OCI-LY7 (cell line): Measurements from ENCODE around the gene SPAM1. TPM values are rescaled to one million over a fixed set of nuclear protein-coding genes. Genes with fewer than 3 reads are reported as not detected.

Experiments
- BruUV-seq: library from RNA; stranded (reverse); fragments of 400-500 nt; replicated peaks from 2 replicates; lab custom pipeline; 2021; lab: Mats Ljungman, UMichigan
- CTCF ChIA-PET: fragments of 300-600 bp; sonication (Branson Sonifier 250); formaldehyde crosslinking; loops from one replicate; lab custom pipeline; 2022; ENCODE audit warnings: antibody characterized with exemption; ENCODE audit not compliant: unreplicated experiment; lab: Charles Lee
- POLR2A ChIA-PET: fragments of 300-600 bp; sonication (Branson Sonifier 250); formaldehyde crosslinking; loops from one replicate; lab custom pipeline; 2022; ENCODE audit warnings: antibody characterized with exemption; lab: Charles Lee
- DNase-seq: peaks from one replicate; pipeline ENCODE4 v3.0.0-alpha.2; 2015; ENCODE audit warnings: low spot score
- H2AFZ ChIP-seq: fragments of 200-600 bp; sonication (generic), shearing (Covaris generic); 2 replicates; pipeline ENCODE4 v1.6.1; 2014; ENCODE audit warnings: mild to moderate bottlenecking, antibody characterized with exemption, low read length, moderate library complexity
- H3K27ac ChIP-seq: fragments of 200-600 bp; sonication (generic); 2 replicates; pipeline ENCODE4 v1.5.1; 2014; ENCODE audit warnings: mixed run types, low read depth, mild to moderate bottlenecking, moderate library complexity, low read length, inconsistent platforms; ENCODE audit not compliant: poor library complexity, severe bottlenecking
- H3K36me3 ChIP-seq: fragments of 200-600 bp; sonication (generic); 2 replicates; pipeline ENCODE4 v1.6.1; 2014; ENCODE audit warnings: mild to moderate bottlenecking, antibody characterized with exemption, low read length, moderate library complexity, mixed read lengths; ENCODE audit not compliant: insufficient read depth
- H3K4me1 ChIP-seq: fragments of 200-600 bp; sonication (generic); 2 replicates; pipeline ENCODE4 v1.5.1; 2014; ENCODE audit warnings: mild to moderate bottlenecking, low read length; ENCODE audit not compliant: insufficient read depth, poor library complexity, severe bottlenecking
- H3K4me2 ChIP-seq: fragments of 200-600 bp; sonication (generic); 2 replicates; pipeline ENCODE4 v1.6.1; 2014; ENCODE audit warnings: mild to moderate bottlenecking, low read length
- H3K4me3 ChIP-seq: fragments of 200-600 bp; sonication (generic); 2 replicates; pipeline ENCODE4 v1.5.1; 2014; ENCODE audit warnings: mild to moderate bottlenecking, low read depth, low read length; ENCODE audit not compliant: poor library complexity, severe bottlenecking
- H3K79me2 ChIP-seq: fragments of 200-600 bp; sonication (generic); 2 replicates; pipeline ENCODE4 v1.6.1; 2016; ENCODE audit warnings: low read depth, mild to moderate bottlenecking, low read length, moderate library complexity, mixed read lengths; ENCODE audit not compliant: insufficient read depth
- H3K9me2 ChIP-seq: fragments of 200-600 bp; sonication (generic); 2 replicates; pipeline ENCODE4 v1.6.1; 2016; ENCODE audit warnings: mild to moderate bottlenecking, low read length, mixed read lengths; ENCODE audit not compliant: insufficient read depth
- H3K9me3 ChIP-seq: fragments of 200-600 bp; sonication (generic); 2 replicates; pipeline ENCODE4 v1.6.1; 2014; ENCODE audit warnings: mild to moderate bottlenecking, mixed run types, low read length, mixed read lengths
- H4K20me1 ChIP-seq: fragments of 200-600 bp; sonication (generic); 2 replicates; pipeline ENCODE4 v1.6.1; 2014; ENCODE audit warnings: mild to moderate bottlenecking, antibody characterized with exemption, low read length, moderate library complexity, mixed read lengths; ENCODE audit not compliant: insufficient read depth
- CTCF ChIP-seq: fragments of 200-600 bp; sonication (generic); conservative IDR thresholded peaks from 2 replicates; pipeline ENCODE4 v1.5.1; 2014; ENCODE audit warnings: mild to moderate bottlenecking, antibody characterized with exemption, low read length, moderate library complexity, mixed read lengths
- EZH2phosphoT487 ChIP-seq: fragments of 200-600 bp; sonication (generic); IDR thresholded peaks from 2 replicates; pipeline ENCODE4 v1.6.1; 2018; ENCODE audit warnings: low read depth, borderline replicate concordance, mild to moderate bottlenecking, mixed run types, antibody characterized with exemption, low read length, moderate library complexity, mixed read lengths
- intact Hi-C: fragments of 100-400 bp; cut with micrococcal nuclease; formaldehyde crosslinking; loops from one replicate; pipeline ENCODE4 v1.10.0; 2022; ENCODE audit not compliant: unreplicated experiment
- total RNA-seq, 2 experiments: library from RNA; depleted of rRNA in 1 of 2; stranded (reverse); fragments of >200 nt in 1 of 2; shearing (Covaris generic) in 1 of 2; gene quantifications; 2 replicates each; pipeline ENCODE4 v1.2.3, GENCODE V29; 2014 to 2022

The SPAM1 gene
- total RNA-seq, 2 experiments from 2014 or later: not detected

GRCh38 chr7:123945938-123946337 is 20.9 kb downstream of the SPAM1 start:
- Histone ChIP-seq H3K4me2 (no peak overlapping the region), H2AFZ (no peak overlapping the region), H3K9me2 (no peaks in the 10 kb centered on the region), H4K20me1 (no peaks in the 10 kb centered on the region), H3K27ac (no peak overlapping the region), H3K9me3 (no peaks in the 10 kb centered on the region), H3K79me2 (no peaks in the 10 kb centered on the region), H3K4me3 (no peak overlapping the region), H3K36me3 (no peaks in the 10 kb centered on the region), H3K4me1 (no peaks in the 10 kb centered on the region)
- no peak for DNase-seq
- no peak for TF ChIP-seq CTCF
- TF ChIP-seq EZH2phosphoT487: no peak
- no TSS peak for BruUV-seq
- POLR2A ChIA-PET: interaction anchor here (1.2 kb wide), 1 partner anchor 18 kb away, joined by 3 read pairs; no protein-coding TSS in a partner anchor
- intact Hi-C loops: no loop called here
- CTCF ChIA-PET: no interaction called here

DNA sequence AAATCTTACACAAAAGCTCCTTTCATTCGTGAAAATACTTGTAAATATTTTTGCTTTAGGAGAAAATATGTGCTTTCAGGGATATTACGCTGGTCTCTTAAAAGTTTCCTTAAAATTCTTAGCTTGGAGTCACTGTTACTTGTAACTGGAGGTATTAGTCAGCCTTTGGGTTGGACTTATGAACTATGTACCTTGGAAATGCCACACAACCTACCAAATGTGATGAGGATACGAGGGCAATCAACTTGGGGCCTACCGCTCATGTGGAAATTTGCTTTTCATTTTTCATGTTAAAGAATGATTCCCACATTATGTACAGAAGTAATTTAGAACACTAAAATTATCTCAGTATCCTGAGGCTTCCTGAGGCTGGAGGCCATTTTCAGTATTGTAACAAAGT is 23.1 kb downstream of the SPAM1 start:
- ChIA-PET CTCF (no interaction called here), POLR2A (interaction anchor here (0.7 kb wide), 3 partner anchors 37 to 390 kb away, joined by 3 to 4 read pairs (median 3); partner anchors contain the start of gene NDUFA5)
- intact Hi-C loops: no loop called here
- Histone ChIP-seq H2AFZ (no peak overlapping the region), H3K4me2 (no peak overlapping the region), H3K4me1 (no peaks in the 10 kb centered on the region), H3K79me2 (no peaks in the 10 kb centered on the region), H3K4me3 (no peak overlapping the region), H3K36me3 (no peaks in the 10 kb centered on the region), H4K20me1 (no peaks in the 10 kb centered on the region), H3K9me3 (no peaks in the 10 kb centered on the region), H3K27ac (no peak overlapping the region), H3K9me2 (no peaks in the 10 kb centered on the region)
- no TSS peak for BruUV-seq
- TF ChIP-seq EZH2phosphoT487 (no peak), CTCF (no peak)
- no peak for DNase-seq

DNA sequence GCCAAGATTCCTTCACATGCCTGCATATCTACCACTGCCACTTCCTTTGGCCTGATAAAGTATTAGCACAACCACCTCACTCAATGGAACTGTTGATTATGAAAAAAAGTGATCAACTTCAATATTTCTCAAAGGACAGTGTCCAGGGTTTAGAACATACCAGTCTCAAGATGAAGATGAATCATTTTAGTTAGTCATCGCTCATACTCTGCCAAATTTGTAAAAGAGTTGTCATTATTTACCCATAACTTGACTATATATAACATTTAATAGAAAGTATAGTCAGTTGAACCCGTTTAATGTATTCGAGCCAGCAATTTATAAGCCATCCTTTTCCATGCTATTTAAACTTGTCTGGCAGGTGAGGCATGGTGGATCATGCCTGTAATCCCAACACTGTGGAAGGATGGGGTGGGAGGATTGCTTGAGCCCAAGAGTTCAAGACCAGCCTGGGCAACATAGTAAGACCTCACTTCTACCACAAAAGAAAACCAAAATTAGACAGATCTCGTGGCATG is 33.2 kb downstream of the SPAM1 start:
- intact Hi-C loops: no loop called here
- TF ChIP-seq EZH2phosphoT487: no peak
- no peak for TF ChIP-seq CTCF
- no peaks in the 10 kb centered on the region for H3K79me2 ChIP-seq
- DNase-seq: no peak
- BruUV-seq: no TSS peak
- H3K4me3 ChIP-seq: no peak overlapping the region
- H3K4me2 ChIP-seq: no peak overlapping the region
- no peak overlapping the region for H2AFZ ChIP-seq
- no peak overlapping the region for H3K27ac ChIP-seq
- no peaks in the 10 kb centered on the region for H3K9me2 ChIP-seq
- no peaks in the 10 kb centered on the region for H3K36me3 ChIP-seq
- ChIA-PET CTCF (no interaction called here), POLR2A (no interaction called here)
- H3K4me1 ChIP-seq: no peaks in the 10 kb centered on the region
- H4K20me1 ChIP-seq: no peaks in the 10 kb centered on the region
- H3K9me3 ChIP-seq: no peaks in the 10 kb centered on the region
